Measurements from ENCODE around the gene RTP3. TPM values are rescaled to one million over a fixed set of nuclear protein-coding genes. Genes with fewer than 3 reads are reported as not detected.
"Not testable (repeated sequence)": the region's sequence is repeated elsewhere in the genome, so short reads cannot be mapped to it uniquely, and the experiment has no call there.

The RTP3 gene
- total RNA-seq, 1 donor from 2014 or later: not detected

DNA sequence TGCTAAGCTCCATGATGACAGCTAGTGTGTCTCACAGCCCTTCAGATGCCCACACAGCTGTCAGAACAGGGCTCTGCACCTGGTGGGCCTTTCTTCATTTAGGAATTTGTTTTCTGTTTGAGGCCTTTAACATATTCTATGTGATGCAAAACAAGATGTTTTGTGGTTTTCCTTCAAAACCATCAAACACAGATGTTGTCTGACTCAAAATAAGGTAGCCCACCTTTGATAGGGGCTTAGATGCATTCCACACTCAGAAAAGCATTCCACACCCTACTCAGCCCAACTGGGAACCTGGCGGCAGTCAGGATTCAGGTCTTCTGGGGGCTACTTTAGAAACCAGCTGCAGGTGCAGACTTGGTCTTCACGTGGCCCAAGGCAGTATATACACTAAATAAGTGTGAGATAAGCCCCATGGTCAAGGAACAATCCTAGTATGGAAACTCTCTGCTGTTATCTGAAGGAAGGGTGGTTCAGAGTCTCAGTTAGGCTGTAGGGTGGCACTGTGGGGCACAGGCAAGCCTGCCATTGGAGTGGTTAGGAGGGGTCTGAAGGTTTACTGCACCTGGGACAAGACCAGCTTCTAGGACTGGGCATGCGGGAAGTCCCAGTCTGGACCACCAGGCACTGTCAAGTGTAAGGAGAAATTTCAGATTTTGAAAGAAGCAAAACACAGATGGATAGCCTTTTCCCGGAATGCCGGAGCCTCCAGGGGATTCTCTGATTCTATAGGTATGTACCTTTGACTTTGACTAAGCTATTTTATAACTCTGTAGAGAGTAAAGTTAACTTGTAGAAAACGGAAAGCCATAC, 48.2 kb downstream of the RTP3 start:
- Histone ChIP-seq H3K27me3 (no peaks in the 10 kb centered on the region), H3K27ac (no peak overlapping the region), H3K4me1 (no peaks in the 10 kb centered on the region), H3K9me3 (no peaks in the 10 kb centered on the region), H3K4me3 (no peak overlapping the region), H3K36me3 (no peaks in the 10 kb centered on the region)
- TF ChIP-seq, protein P1, sequence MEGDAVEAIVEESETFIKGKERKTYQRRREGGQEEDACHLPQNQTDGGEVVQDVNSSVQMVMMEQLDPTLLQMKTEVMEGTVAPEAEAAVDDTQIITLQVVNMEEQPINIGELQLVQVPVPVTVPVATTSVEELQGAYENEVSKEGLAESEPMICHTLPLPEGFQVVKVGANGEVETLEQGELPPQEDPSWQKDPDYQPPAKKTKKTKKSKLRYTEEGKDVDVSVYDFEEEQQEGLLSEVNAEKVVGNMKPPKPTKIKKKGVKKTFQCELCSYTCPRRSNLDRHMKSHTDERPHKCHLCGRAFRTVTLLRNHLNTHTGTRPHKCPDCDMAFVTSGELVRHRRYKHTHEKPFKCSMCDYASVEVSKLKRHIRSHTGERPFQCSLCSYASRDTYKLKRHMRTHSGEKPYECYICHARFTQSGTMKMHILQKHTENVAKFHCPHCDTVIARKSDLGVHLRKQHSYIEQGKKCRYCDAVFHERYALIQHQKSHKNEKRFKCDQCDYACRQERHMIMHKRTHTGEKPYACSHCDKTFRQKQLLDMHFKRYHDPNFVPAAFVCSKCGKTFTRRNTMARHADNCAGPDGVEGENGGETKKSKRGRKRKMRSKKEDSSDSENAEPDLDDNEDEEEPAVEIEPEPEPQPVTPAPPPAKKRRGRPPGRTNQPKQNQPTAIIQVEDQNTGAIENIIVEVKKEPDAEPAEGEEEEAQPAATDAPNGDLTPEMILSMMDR (IDR thresholded peaks at IDR 0.05): no peak
- no peak for DNase-seq (ENCODE audit: low spot score in 2 of 2)
- intact Hi-C loops (cut with DNase I): no loop called here

DNA sequence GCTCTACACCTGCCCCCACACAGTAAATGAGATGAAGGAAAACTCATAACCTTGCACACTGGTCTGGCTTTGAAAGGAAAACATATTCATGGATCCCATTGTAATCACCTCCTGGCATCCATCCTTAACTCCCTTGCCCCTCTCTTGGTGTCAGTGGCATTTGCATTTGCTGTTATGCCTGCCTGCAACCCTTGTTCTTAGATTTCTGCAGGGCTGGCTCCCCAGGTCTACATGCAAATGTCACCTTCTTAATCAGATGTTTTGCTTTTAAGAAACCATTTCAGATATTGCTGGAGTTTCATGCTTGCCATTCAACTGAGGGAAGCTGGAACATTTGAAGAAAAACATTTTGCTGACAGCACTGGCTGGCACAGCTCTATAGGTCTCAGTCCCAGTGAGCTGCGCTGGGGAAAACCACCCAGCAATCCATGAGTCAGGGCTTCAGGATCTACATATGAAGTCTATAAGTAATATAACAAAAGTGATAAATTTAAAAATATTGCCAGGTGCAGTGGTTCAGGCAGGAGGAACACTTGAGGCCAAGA, 49.2 kb downstream of the RTP3 start:
- no peak overlapping the region for H3K27ac ChIP-seq
- H3K36me3 ChIP-seq: no peaks in the 10 kb centered on the region
- DNase-seq (ENCODE audit: low spot score in 2 of 2): no peak
- H3K27me3 ChIP-seq: no peaks in the 10 kb centered on the region
- H3K4me1 ChIP-seq: no peaks in the 10 kb centered on the region
- no peak overlapping the region for H3K4me3 ChIP-seq
- TF ChIP-seq, protein P1 (IDR thresholded peaks at IDR 0.05): no peak
- no peaks in the 10 kb centered on the region for H3K9me3 ChIP-seq
- intact Hi-C loops (cut with DNase I): no loop called here

- DNase-seq (ENCODE audit: low spot score in 2 of 2); H3K4me1 ChIP-seq; intact Hi-C loops (cut with DNase I); H3K27ac ChIP-seq; H3K4me3 ChIP-seq; H3K36me3 ChIP-seq; H3K27me3 ChIP-seq; H3K9me3 ChIP-seq: not testable (repeated sequence)
Measured at GRCh38 chr3:46548611-46549010, 50.8 kb downstream of the RTP3 start.

GRCh38 chr3:46549408-46549904, 51.7 kb downstream of the RTP3 start:
- no peaks in the 10 kb centered on the region for H3K27me3 ChIP-seq
- TF ChIP-seq, protein P1 (IDR thresholded peaks at IDR 0.05): no peak
- intact Hi-C loops (cut with DNase I): no loop called here
- H3K4me3 ChIP-seq: no peak overlapping the region
- no peaks in the 10 kb centered on the region for H3K36me3 ChIP-seq
- H3K9me3 ChIP-seq: no peaks in the 10 kb centered on the region
- DNase-seq (ENCODE audit: low spot score in 2 of 2): no peak
- H3K27ac ChIP-seq: no peak overlapping the region
- no peaks in the 10 kb centered on the region for H3K4me1 ChIP-seq

DNA sequence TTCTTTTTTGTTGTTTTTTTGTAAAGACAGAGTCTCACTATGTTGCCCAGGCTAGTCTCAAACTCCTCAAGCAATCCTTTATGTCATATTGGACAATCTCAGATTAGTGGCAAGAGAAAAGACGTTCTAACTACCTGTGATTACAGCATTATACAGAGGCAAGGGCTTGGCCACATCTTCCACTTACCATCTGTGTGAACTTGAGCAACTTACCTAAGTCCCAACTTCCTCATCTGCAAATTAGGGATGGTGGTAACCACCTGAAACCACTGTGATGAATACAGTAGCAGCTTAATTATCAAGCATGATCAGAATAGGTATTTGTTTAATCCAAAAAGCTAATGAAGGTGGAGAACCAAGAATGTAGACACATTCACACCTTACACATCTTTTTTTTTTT, 52.2 kb downstream of the RTP3 start:
- TF ChIP-seq, protein P1 (IDR thresholded peaks at IDR 0.05): no peak
- no peak overlapping the region for H3K27ac ChIP-seq
- intact Hi-C loops (cut with DNase I): no loop called here
- H3K36me3 ChIP-seq: no peaks in the 10 kb centered on the region
- H3K27me3 ChIP-seq: no peaks in the 10 kb centered on the region
- DNase-seq (ENCODE audit: low spot score in 2 of 2): no peak
- no peak overlapping the region for H3K4me3 ChIP-seq
- H3K4me1 ChIP-seq: no peaks in the 10 kb centered on the region
- no peaks in the 10 kb centered on the region for H3K9me3 ChIP-seq

Other genes starting within 250 kb of the RTP3 start
- gene CCR2, start 143.9 kb upstream of the RTP3 start, total RNA-seq: 0.11 TPM
- not detected for gene CCR5, start 127.0 kb upstream of the RTP3 start, total RNA-seq
- not detected for gene CCRL2, start 90.7 kb upstream of the RTP3 start, total RNA-seq
- 1.4 TPM for gene LTF, start 33.1 kb upstream of the RTP3 start, total RNA-seq
- not detected for gene LRRC2, start 68.3 kb downstream of the RTP3 start, total RNA-seq
- not detected for gene FAM240A, start 114.5 kb downstream of the RTP3 start, total RNA-seq
- gene ALS2CL, start 195.7 kb downstream of the RTP3 start, total RNA-seq: 49.0 TPM
- 8.5 TPM for gene TMIE, start 203.4 kb downstream of the RTP3 start, total RNA-seq
- gene PRSS50, start 219.9 kb downstream of the RTP3 start, total RNA-seq: not detected

Measured in ascending aorta (tissue), 2 donors.